DMS114 treated with DMSO at 0.1 percent for 48 hours (cell line): ENCODE results near the gene ANKRD10.

Experiments
- DNase-seq: peaks from one replicate; lab custom pipeline; 2025; ENCODE audit not compliant: unreplicated experiment; lab: John Stamatoyannopoulos, UW

The ANKRD10 gene

GRCh38 chr13:110886870-110887596, 27.8 kb downstream of the ANKRD10 start:
- no peak for DNase-seq

GRCh38 chr13:110885966-110886869, 28.7 kb downstream of the ANKRD10 start:
- no peak for DNase-seq

GRCh38 chr13:110885516-110885915, 29.4 kb downstream of the ANKRD10 start:
- DNase-seq = no peak

- no peak for DNase-seq
Measured at GRCh38 chr13:110884517-110884916, 30.4 kb downstream of the ANKRD10 start.

- no peak for DNase-seq
Measured at GRCh38 chr13:110883542-110883941, 31.3 kb downstream of the ANKRD10 start.

- no peak for DNase-seq
Measured at GRCh38 chr13:110882972-110883371, 31.9 kb downstream of the ANKRD10 start.

- DNase-seq = no peak
Measured at GRCh38 chr13:110881839-110882627, 32.8 kb downstream of the ANKRD10 start.

GRCh38 chr13:110880627-110881026, 34.2 kb downstream of the ANKRD10 start:
- no peak for DNase-seq

- DNase-seq = no peak
Measured at GRCh38 chr13:110879482-110879881, 35.4 kb downstream of the ANKRD10 start.

- no peak for DNase-seq
Measured at GRCh38 chr13:110877737-110878258, 37.1 kb downstream of the ANKRD10 start.

GRCh38 chr13:110876609-110877008, 38.3 kb downstream of the ANKRD10 start:
- no peak for DNase-seq

- DNase-seq = no peak
Measured at GRCh38 chr13:110875241-110875640, 39.6 kb downstream of the ANKRD10 start.

- DNase-seq = peak; percentile 51
Measured at GRCh38 chr13:110874508-110874960, 40.3 kb downstream of the ANKRD10 start.

GRCh38 chr13:110873639-110874507, 41.0 kb downstream of the ANKRD10 start:
- no peak for DNase-seq

- no peak for DNase-seq
Measured at GRCh38 chr13:110872768-110873638, 41.9 kb downstream of the ANKRD10 start.

GRCh38 chr13:110872034-110872767, 42.7 kb downstream of the ANKRD10 start:
- DNase-seq = no peak

- DNase-seq = no peak
Measured at GRCh38 chr13:110869805-110870706, 44.8 kb downstream of the ANKRD10 start.
